BJ (cell line): Measurements from ENCODE around the gene TMEM213. TPM values are rescaled to one million over a fixed set of nuclear protein-coding genes. Genes with fewer than 3 reads are reported as not detected.

Experiments used
- CTCF ChIA-PET: fragments of 350-600 bp; formaldehyde crosslinking; extraction: SDS; loops from one replicate; lab custom pipeline; 2021; ENCODE audit warnings: antibody characterized with exemption, inconsistent platforms; lab: Yijun Ruan, JAX
- POLR2A ChIA-PET: fragments of 300-600 bp; sonication (Branson Sonifier 250); formaldehyde crosslinking; extraction: SDS; loops from one replicate; lab custom pipeline; 2021; ENCODE audit warnings: antibody characterized with exemption; lab: Charles Lee
- DNase-seq: peaks from one replicate; pipeline ENCODE4 v3.0.0-alpha.2; 2011; ENCODE audit warnings: low read depth
- H3K27me3 ChIP-seq: 2 replicates; pipeline ENCODE4 v1.6.0; 2011; ENCODE audit warnings: low read length; ENCODE audit not compliant: control insufficient read depth, insufficient read depth
- H3K36me3 ChIP-seq: 2 replicates; pipeline ENCODE4 v1.5.1; 2011; ENCODE audit warnings: low read length; ENCODE audit not compliant: control insufficient read depth, insufficient read depth
- H3K4me3 ChIP-seq: 2 replicates; pipeline ENCODE4 v1.5.1; 2011; ENCODE audit warnings: low read depth, mild to moderate bottlenecking, control low read depth, low read length
- polyA plus RNA-seq: library from polyadenylated mRNA; depleted of rRNA; stranded (reverse); fragments of >200 nt; gene quantifications from 2 replicates; pipeline ENCODE4 v1.2.3, GENCODE V29; 2011
- TF ChIP-seq, protein P1 (sequence below): IDR thresholded peaks from 2 replicates; pipeline ENCODE4 v1.5.1; 2011; ENCODE audit warnings: low read depth, mild to moderate bottlenecking, control low read depth, inconsistent platforms, low read length, moderate library complexity; ENCODE audit not compliant: insufficient read depth

The TMEM213 gene
- polyA plus RNA-seq, 1 experiment = not detected

DNA sequence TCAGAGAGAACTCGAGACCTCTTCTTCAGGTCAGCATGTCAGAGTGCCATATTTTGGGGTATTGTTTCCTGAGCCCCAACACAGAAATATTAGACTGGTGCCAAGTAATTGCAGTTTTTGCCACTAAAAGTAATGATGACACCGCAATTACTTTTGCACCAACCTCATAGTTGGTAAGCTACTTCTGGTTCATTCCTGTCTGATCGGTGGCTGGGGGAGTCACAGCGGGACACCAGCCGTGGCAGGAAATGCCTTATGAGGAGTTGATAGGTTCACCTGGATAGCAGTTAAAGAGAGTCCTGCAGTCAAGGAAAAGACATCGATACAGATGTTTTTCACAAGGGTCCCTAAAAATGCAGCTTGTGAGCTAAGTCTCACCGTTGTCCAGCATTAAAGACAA is 24.1 kb downstream of the TMEM213 start:
- Histone ChIP-seq H3K4me3 (no peak overlapping the region), H3K27me3 (no peaks in the 10 kb centered on the region), H3K36me3 (no peaks in the 10 kb centered on the region)
- DNase-seq = no peak
- POLR2A ChIA-PET = no interaction called here
- CTCF ChIA-PET = no interaction called here
- TF ChIP-seq, protein P1, sequence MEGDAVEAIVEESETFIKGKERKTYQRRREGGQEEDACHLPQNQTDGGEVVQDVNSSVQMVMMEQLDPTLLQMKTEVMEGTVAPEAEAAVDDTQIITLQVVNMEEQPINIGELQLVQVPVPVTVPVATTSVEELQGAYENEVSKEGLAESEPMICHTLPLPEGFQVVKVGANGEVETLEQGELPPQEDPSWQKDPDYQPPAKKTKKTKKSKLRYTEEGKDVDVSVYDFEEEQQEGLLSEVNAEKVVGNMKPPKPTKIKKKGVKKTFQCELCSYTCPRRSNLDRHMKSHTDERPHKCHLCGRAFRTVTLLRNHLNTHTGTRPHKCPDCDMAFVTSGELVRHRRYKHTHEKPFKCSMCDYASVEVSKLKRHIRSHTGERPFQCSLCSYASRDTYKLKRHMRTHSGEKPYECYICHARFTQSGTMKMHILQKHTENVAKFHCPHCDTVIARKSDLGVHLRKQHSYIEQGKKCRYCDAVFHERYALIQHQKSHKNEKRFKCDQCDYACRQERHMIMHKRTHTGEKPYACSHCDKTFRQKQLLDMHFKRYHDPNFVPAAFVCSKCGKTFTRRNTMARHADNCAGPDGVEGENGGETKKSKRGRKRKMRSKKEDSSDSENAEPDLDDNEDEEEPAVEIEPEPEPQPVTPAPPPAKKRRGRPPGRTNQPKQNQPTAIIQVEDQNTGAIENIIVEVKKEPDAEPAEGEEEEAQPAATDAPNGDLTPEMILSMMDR = no peak

DNA sequence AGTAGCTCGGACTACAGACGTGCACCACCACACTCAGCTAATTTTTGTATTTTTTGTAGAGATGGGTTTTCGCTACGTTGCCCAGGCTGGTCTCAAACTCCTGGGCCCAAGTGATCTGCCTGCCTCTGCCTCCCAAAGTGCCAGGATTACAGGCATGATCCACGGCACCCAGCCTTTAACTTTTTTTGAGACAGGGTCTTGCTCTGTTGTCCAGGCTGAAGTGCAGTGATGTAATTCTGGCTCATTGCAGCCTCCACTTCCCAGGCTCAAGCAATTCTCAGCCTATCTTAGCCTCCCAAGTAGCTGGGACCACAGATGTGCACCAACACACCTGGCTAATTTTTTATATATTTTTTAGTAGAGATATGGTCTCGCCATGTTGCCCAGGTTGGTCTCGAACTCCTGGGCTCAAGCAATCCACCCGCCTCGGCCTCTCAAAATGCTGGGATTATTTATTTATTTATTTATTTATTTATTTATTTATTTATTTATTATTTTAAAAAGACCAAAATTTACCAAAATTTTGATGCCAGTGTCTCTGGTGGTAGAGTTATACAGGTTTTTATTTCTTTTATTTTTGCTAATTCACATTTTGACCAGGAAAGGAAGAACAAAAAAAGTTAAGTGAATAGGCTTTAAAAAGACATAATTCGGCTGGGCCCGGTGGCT is 25.2 kb downstream of the TMEM213 start:
- TF ChIP-seq, protein P1 = no peak
- no peak for DNase-seq
- Histone ChIP-seq H3K4me3 (no peak overlapping the region), H3K27me3 (no peaks in the 10 kb centered on the region), H3K36me3 (no peaks in the 10 kb centered on the region)
- ChIA-PET POLR2A (no interaction called here), CTCF (no interaction called here)

DNA sequence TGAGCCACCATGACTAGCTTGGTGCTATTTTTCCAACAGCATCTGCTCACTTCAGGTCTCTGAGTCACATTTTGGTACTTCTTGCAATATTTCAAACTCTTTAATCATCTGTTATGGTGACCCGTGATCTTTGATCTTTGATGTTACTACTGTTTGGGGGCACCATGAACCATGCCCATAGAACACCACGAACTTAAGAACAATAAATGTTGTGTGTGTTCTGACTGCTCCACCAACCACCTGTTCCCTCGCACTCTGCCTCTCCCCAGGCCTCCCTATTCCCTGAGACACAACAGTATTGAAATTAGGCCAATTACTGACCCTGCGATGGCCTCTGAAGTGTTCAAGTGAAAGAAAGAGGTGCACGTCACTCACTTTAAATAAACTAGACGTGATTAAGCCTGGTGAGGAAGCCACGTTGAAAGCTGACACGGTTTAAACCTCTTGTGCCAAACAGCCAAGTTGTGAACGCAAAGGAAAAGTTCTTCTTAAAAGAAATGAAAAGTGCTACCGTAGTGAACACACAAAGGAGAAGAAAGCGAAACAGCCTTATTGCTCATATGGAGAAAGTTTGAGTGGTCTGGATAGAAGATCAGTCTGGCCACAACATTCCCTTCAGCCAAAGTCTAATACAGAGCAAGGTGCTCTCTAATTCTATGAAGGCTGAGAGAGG is 27.4 kb downstream of the TMEM213 start:
- TF ChIP-seq, protein P1 = no peak
- DNase-seq = no peak
- Histone ChIP-seq H3K36me3 (no peaks in the 10 kb centered on the region), H3K27me3 (no peaks in the 10 kb centered on the region), H3K4me3 (no peak overlapping the region)
- ChIA-PET CTCF (no interaction called here), POLR2A (no interaction called here)

DNA sequence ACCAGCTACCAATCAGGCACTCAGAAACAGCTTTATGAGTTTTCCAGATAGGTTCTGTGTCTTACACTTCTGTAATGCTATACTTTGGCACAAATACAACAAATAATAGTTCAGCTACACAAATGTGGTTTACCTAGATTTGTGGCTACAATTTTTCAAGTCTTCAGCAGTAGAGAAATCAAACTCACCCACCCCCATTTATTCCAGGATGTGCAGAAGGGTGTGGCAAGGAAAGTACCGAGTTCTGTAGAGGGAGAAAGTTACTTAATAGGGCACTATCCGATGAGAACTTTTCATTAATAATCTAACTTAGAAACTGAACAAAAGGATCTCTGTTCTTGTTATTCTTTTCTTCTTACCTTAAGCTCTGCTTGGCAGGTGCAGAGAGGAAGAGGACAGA is 30.5 kb downstream of the TMEM213 start:
- TF ChIP-seq, protein P1 = no peak
- Histone ChIP-seq H3K4me3 (no peak overlapping the region), H3K27me3 (no peaks in the 10 kb centered on the region), H3K36me3 (no peaks in the 10 kb centered on the region)
- POLR2A ChIA-PET = no interaction called here
- no peak for DNase-seq
- CTCF ChIA-PET = interaction anchor here (1.3 kb wide), 1 partner anchor 11 kb away, joined by 3 read pairs; no protein-coding TSS in a partner anchor

DNA sequence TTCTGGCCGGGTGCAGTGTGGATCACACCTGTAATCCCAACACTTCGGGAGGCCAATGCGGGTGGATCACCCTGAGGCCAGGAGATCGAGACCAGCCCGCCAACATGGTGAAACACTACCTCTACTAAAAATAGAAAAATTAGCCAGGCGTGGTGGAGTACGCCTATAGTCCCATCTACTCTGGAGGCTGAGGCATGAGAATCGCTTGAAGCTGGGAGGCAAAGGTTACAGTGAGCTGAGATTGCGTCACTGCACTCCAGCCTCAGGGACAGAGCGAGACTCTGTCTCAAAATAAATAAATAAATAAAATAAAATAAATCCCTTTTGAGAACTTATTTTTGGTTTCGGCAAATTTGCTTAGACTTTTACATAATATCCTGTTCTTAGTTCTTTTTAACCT is 31.5 kb downstream of the TMEM213 start:
- TF ChIP-seq, protein P1 = no peak
- Histone ChIP-seq H3K27me3 (no peaks in the 10 kb centered on the region), H3K36me3 (no peaks in the 10 kb centered on the region), H3K4me3 (no peak overlapping the region)
- CTCF ChIA-PET = interaction anchor here (1.3 kb wide), 1 partner anchor 10 kb away, joined by 3 read pairs; no protein-coding TSS in a partner anchor
- POLR2A ChIA-PET = no interaction called here
- no peak for DNase-seq
